GM12878 (cell line): ENCODE results near the gene NAALADL1. TPM values are rescaled to one million over a fixed set of nuclear protein-coding genes. Genes with fewer than 3 reads are reported as not detected.
A peak's percentile ranks its signal among the peaks of the same experiment; 100 is the strongest.

Experiments
- BCL3 ChIP-seq: IDR thresholded peaks from 2 replicates; pipeline ENCODE4 v1.6.1; 2011; ENCODE audit warnings: borderline replicate concordance, low read depth, mild to moderate bottlenecking, moderate library complexity, low read length; ENCODE audit not compliant: insufficient read depth, poor library complexity, severe bottlenecking
- CBX5 ChIP-seq: sonication (generic); IDR thresholded peaks from 2 replicates; pipeline ENCODE4 v1.6.1; 2016; ENCODE audit warnings: low read depth, moderate library complexity, mild to moderate bottlenecking, inconsistent platforms
- CHD1 ChIP-seq: IDR thresholded peaks from 2 replicates; pipeline ENCODE4 v1.6.1; 2012; ENCODE audit warnings: low read depth, low read length, improper control_type of control experiment
- CHD2 ChIP-seq: IDR thresholded peaks from 2 replicates; pipeline ENCODE4 v1.6.1; 2011; ENCODE audit warnings: low read depth, low read length, improper control_type of control experiment, borderline replicate concordance
- EZH2 ChIP-seq: IDR thresholded peaks from 2 replicates; pipeline ENCODE4 v1.6.1; 2012; ENCODE audit warnings: low read depth, mild to moderate bottlenecking, control low read depth, inconsistent platforms, low read length, borderline replicate concordance; ENCODE audit not compliant: control insufficient read depth
- FOXK2 ChIP-seq: fragments of 450-650 bp; IDR thresholded peaks from 2 replicates; pipeline ENCODE4 v1.6.1; 2017; ENCODE audit warnings: mild to moderate bottlenecking, moderate library complexity
- GATAD2B ChIP-seq: fragments of 450-650 bp; conservative IDR thresholded peaks from 2 replicates; pipeline ENCODE4 v1.6.1; 2017; ENCODE audit warnings: low read depth, mild to moderate bottlenecking, moderate library complexity
- MAX ChIP-seq: IDR thresholded peaks from 2 replicates; pipeline ENCODE4 v1.6.1; 2012; ENCODE audit warnings: low read depth, low read length, improper control_type of control experiment
- MEF2A ChIP-seq: IDR thresholded peaks from 2 replicates; pipeline ENCODE4 v1.6.1; 2011; ENCODE audit warnings: low read depth, mild to moderate bottlenecking, low read length, moderate library complexity; ENCODE audit not compliant: insufficient read depth
- MTA3 ChIP-seq: IDR thresholded peaks from 2 replicates; pipeline ENCODE4 v1.6.1; 2012; ENCODE audit warnings: low read length, inconsistent platforms, borderline replicate concordance
- MXI1 ChIP-seq: fragments of 150-350 bp; IDR thresholded peaks from 2 replicates; pipeline ENCODE4 v1.6.1; 2011; ENCODE audit warnings: low read depth, mild to moderate bottlenecking, inconsistent platforms, low read length, improper control_type of control experiment
- NFXL1 ChIP-seq: fragments of 450-650 bp; IDR thresholded peaks from 2 replicates; pipeline ENCODE4 v1.6.1; 2017; ENCODE audit warnings: antibody characterized with exemption, mild to moderate bottlenecking, borderline replicate concordance
- PRDM15 ChIP-seq: fragments of 450-650 bp; formaldehyde crosslinking; IDR thresholded peaks from 2 replicates; pipeline ENCODE4 v1.4.0; 2020; ENCODE audit warnings: mild to moderate bottlenecking, moderate library complexity
- polyA plus RNA-seq, 11 experiments: library from polyadenylated mRNA; depleted of rRNA in 4 of 11; unstranded in 6 of 11; stranded (reverse) in 5 of 11; fragments of >200 nt; fragmentation: Nextera tagmentation in 4 of 11; fragmentation: Illumina TruSeq in 1 of 11; extraction: Ambion mirVana in 4 of 11; extraction: Trizol in 1 of 11; gene quantifications; 1 replicate in 1 of 11; 2 replicates in 10 of 11; pipeline versions ENCODE4 v1.2.1 to v1.2.3, GENCODE V29; 2011 to 2016; ENCODE audit warnings: inconsistent platforms in 2 of 11, missing spikeins in 2 of 11, low read depth in 1 of 11
- total RNA-seq, 4 experiments: library from RNA; depleted of rRNA in 3 of 4; stranded (reverse); fragments of >200 nt in 3 of 4; fragmentation: Illumina TruSeq in 1 of 4; extraction: Trizol in 1 of 4; gene quantifications; 2 replicates each; pipeline versions ENCODE4 v1.2.1 to v1.2.3, GENCODE V29; 2013 to 2021
- TF ChIP-seq, protein P1 (sequence below): fragments of 450-650 bp; formaldehyde crosslinking; IDR thresholded peaks from 2 replicates; pipeline ENCODE4 v1.5.0; 2022; ENCODE audit warnings: mild to moderate bottlenecking, missing genetic modification characterization
- TF ChIP-seq, protein P2 (sequence below): IDR thresholded peaks from 2 replicates; pipeline ENCODE4 v1.6.1; 2012; ENCODE audit warnings: mild to moderate bottlenecking, low read depth, low read length

NAALADL1 gene
- total and polyA plus RNA-seq, 10 of the 15 experiments (the other 5 are each of a cell fraction or from before 2014, with no cell fraction given), result 0.77 to 5.5 (median 1.5) TPM

GRCh38 chr11:65027213-65028067 is 30.9 kb downstream of the NAALADL1 start, which contains the start of gene SNX15 (continued):
- TF ChIP-seq BCL3, result no peak
- no peak for TF ChIP-seq PRDM15 (CRISPR knock-in tag)
- TF ChIP-seq CHD2, result peak; percentile 38; the same call in 1 of the 2 replicates
- no peak for TF ChIP-seq FOXK2
- TF ChIP-seq MEF2A, result peak; percentile 51; the same call in 1 of the 2 replicates
- TF ChIP-seq EZH2, result no peak
- TF ChIP-seq, protein P1, sequence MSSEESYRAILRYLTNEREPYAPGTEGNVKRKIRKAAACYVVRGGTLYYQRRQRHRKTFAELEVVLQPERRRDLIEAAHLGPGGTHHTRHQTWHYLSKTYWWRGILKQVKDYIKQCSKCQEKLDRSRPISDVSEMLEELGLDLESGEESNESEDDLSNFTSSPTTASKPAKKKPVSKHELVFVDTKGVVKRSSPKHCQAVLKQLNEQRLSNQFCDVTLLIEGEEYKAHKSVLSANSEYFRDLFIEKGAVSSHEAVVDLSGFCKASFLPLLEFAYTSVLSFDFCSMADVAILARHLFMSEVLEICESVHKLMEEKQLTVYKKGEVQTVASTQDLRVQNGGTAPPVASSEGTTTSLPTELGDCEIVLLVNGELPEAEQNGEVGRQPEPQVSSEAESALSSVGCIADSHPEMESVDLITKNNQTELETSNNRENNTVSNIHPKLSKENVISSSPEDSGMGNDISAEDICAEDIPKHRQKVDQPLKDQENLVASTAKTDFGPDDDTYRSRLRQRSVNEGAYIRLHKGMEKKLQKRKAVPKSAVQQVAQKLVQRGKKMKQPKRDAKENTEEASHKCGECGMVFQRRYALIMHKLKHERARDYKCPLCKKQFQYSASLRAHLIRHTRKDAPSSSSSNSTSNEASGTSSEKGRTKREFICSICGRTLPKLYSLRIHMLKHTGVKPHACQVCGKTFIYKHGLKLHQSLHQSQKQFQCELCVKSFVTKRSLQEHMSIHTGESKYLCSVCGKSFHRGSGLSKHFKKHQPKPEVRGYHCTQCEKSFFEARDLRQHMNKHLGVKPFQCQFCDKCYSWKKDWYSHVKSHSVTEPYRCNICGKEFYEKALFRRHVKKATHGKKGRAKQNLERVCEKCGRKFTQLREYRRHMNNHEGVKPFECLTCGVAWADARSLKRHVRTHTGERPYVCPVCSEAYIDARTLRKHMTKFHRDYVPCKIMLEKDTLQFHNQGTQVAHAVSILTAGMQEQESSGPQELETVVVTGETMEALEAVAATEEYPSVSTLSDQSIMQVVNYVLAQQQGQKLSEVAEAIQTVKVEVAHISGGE (CRISPR knock-in tag), result no peak
- TF ChIP-seq, protein P2, sequence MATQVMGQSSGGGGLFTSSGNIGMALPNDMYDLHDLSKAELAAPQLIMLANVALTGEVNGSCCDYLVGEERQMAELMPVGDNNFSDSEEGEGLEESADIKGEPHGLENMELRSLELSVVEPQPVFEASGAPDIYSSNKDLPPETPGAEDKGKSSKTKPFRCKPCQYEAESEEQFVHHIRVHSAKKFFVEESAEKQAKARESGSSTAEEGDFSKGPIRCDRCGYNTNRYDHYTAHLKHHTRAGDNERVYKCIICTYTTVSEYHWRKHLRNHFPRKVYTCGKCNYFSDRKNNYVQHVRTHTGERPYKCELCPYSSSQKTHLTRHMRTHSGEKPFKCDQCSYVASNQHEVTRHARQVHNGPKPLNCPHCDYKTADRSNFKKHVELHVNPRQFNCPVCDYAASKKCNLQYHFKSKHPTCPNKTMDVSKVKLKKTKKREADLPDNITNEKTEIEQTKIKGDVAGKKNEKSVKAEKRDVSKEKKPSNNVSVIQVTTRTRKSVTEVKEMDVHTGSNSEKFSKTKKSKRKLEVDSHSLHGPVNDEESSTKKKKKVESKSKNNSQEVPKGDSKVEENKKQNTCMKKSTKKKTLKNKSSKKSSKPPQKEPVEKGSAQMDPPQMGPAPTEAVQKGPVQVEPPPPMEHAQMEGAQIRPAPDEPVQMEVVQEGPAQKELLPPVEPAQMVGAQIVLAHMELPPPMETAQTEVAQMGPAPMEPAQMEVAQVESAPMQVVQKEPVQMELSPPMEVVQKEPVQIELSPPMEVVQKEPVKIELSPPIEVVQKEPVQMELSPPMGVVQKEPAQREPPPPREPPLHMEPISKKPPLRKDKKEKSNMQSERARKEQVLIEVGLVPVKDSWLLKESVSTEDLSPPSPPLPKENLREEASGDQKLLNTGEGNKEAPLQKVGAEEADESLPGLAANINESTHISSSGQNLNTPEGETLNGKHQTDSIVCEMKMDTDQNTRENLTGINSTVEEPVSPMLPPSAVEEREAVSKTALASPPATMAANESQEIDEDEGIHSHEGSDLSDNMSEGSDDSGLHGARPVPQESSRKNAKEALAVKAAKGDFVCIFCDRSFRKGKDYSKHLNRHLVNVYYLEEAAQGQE, result no peak
- TF ChIP-seq MAX, result peak; percentile 65
- TF ChIP-seq MXI1, result peak; percentile 95
- TF ChIP-seq MTA3, result no peak; the same call in 1 of the 2 replicates
- TF ChIP-seq CBX5, result no peak
- no peak for TF ChIP-seq NFXL1
- TF ChIP-seq CHD1, result 0 out of 2 replicates have a peak, but pooled peaks have one; percentile 70
- no peak for TF ChIP-seq GATAD2B
